GM18867 (cell line): ENCODE data around the gene ADAMTS6.
"Not testable (repeated sequence)": the region's sequence is repeated elsewhere in the genome, so short reads cannot be mapped to it uniquely, and the experiment has no call there.

Source experiments
- ATAC-seq: cut with Tn5 transposase; IDR thresholded peaks from one replicate; pipeline ENCODE4 v1.9.1; 2021; ENCODE audit warnings: mild to moderate bottlenecking, moderate library complexity; ENCODE audit not compliant: unreplicated experiment

The ADAMTS6 gene

GRCh38 chr5:65370505-65370904, 111.2 kb downstream of the ADAMTS6 start:
- not testable (repeated sequence) for ATAC-seq

GRCh38 chr5:65366655-65367054, 115.1 kb downstream of the ADAMTS6 start:
- ATAC-seq, result no peak

DNA sequence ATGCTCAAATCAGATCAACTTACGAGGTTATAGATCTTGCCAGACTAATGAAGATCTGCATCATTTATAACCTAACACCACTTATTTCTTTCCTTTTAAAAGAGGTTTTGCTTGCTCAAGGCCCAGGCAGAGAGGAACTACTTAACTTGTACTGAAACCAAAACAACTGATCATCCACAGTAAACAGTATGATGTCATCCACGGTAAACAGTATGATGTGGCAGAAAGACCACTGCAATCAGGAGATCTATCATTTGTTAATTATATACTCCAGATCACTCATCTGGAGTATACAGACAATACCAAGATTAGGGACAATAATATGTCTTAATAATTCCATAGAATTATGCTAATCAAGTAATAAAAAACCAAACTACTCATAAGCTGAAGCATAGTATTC, 116.8 kb downstream of the ADAMTS6 start:
- no peak for ATAC-seq

GRCh38 chr5:65363499-65363898, 118.2 kb downstream of the ADAMTS6 start:
- ATAC-seq, result no peak

DNA sequence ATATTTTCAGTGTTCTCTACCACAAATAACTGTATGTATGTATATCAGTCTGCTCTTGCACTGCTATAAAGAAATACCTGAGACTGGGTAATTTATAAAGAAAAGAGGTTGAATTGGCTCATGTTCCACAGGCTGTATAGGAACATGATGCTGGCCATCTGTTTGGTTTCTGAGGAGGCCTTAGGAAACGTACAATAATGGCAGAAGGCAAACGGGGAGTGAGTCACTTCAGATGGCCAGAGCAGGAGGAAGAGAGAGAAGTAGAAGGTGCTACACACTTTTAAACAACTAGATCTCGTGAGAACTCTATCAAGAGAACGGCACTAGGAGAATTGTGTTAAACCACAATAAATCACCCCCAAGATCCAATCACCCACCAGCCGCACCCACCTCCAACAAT, 121.7 kb downstream of the ADAMTS6 start:
- no peak for ATAC-seq

GRCh38 chr5:65359569-65359968, 122.2 kb downstream of the ADAMTS6 start:
- no peak for ATAC-seq

GRCh38 chr5:65356274-65356673, 125.4 kb downstream of the ADAMTS6 start:
- no peak for ATAC-seq

DNA sequence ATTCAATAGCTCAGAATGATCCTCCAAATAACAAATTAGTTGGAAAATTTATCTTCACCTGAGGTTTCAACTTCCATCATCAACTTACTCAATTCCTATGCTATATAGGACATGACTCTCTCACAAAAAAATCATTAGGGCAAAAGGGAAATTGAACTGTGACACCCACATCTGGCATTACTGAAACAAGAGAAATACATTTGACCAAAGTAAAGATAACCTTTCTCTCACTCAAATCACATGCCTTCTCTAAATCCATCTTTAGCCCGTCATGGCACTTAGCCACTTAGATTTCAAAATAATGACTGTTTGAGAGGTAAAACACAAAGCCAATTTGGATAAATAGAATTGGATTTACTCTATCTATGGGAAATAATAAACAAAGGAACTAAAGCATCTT, 126.4 kb downstream of the ADAMTS6 start:
- ATAC-seq, result no peak

GRCh38 chr5:65341835-65342234, 139.9 kb downstream of the ADAMTS6 start:
- ATAC-seq, result no peak

DNA sequence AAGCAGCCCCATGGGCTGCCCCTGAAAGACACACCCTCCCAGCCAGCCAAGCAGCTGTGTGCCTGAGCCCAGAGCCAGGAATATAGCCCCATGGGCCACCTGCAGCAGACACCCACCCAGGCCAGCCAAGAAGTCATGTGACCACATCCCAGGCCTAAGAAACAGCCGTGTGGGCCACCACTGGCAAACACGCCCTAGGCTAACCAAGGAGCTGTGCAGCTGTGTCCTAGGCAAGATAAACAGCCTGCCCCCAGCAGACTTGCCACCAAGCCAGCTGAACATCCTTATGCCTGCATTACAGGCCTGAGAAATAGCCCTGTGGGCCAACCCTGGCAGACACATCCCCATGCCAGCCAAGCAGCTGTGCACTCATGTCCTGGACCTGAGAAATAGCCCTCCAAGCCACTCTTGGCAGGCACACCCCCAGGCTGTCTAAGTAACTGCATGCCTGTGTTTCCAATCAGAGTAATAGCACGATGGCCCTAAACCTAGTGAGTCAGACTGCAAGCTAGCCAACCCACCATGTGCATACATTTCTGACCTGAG, 143.0 kb downstream of the ADAMTS6 start:
- no peak for ATAC-seq

DNA sequence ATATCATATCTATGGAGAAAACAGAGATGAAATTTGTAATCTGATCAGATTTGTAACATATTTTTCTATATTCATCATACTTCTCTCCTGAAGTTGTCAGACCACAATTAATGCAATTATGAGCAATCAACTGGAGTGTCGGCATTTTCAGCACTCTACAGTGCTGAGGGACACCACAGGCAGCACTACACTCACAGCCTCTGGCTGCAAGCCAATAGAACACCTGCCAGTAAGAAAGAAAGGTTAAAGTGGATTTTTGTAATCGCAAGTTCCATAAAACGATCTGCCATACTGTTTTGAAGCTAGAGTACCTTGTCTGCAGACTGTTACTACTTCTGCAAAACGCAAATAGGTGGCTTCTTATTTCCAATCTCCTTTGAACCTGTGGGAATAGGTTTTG, 147.6 kb downstream of the ADAMTS6 start:
- ATAC-seq, result no peak

GRCh38 chr5:65332591-65332990, 149.1 kb downstream of the ADAMTS6 start:
- no peak for ATAC-seq

DNA sequence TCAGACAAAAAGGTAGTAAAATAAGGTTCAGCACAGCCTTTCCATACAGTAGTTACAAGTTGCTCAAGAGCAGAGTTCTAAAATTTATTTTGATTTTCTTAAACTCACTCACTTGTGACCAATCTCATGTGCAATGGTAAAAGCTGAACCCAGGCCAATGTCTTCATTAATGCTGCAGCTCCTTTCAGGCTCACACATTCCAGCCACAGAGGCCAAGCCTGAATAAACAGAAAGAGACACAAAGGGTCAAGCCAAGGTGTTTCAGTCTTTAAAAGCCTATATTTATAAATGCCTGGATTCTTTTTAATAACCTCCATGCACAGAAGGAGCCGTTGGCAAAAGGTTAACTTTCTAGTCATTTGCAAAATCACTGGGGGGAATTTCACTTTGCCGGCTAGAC, 152.5 kb downstream of the ADAMTS6 start:
- no peak for ATAC-seq

GRCh38 chr5:65327582-65327981, 154.1 kb downstream of the ADAMTS6 start:
- no peak for ATAC-seq

DNA sequence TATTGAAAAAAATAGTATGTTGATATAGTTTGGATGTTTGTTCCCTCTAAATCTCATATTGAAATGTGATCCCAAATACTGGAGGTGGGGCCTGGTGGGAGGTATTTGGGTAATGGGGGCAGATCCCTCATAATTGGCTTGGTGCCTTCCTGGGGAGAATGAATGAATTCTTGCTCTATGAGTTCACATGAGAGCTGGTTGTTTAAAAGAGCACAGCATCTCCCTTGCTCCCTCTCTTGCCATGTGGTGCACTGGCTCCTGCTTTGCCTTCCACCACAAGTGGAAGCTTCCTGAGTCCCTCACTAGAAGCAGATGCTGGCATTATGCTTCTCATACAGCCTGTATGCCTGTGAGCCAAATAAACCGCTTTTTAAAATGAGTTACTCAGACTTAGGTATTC, 154.8 kb downstream of the ADAMTS6 start:
- ATAC-seq, result no peak

DNA sequence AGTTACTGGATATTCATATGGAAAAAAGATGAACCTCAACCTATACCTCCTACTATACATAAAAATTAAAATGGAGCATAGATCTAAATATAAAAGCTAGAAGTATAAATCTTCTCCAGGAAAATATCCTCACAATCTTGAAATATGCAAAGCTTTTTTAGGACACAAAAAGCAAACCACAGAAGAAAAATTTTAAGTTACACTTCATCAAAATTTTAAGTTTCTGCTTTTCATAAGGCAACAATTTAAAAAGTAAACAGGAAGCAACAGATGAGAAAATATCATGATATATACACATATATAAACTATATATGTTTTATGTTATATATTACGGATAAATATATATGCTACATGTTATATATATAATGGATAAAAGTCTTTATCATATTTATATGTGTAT, 157.5 kb downstream of the ADAMTS6 start:
- ATAC-seq, result no peak

DNA sequence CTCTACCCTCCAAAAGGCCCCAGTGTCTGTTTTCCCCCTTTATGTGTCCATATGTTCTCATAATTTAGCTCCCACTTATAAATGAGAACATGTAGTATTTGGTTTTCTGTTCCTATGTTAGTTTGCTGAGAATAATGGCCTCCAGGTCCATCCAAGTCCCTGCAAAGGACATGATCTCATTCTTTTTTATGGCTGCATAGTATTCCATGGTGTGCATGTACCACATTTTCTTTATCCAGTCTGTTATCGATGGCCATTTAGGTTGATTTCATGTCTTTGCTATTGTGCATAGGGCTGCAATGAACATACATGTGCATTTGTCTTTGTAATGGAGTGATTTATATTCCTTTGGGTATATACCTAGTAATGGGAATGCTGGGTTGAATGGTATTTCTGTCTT, 161.0 kb downstream of the ADAMTS6 start:
- ATAC-seq, result not testable (repeated sequence)

DNA sequence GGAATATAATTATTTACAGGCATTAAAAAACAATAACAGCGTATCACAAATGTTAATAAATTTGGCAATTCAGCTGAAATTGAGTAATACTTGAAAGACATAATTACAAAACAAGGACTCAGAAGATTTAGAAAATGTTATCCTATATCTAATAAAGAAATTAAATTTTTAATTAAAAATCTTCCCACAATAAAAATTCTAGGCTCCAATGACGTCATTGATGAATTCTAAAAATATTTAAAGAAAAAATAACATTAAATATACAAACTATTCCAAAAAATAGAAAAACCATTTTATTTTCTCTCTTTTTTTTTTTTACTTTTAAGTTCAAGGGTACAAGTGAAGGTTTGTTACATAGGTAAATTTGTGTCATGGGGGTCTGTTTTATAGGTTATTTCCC, 161.5 kb downstream of the ADAMTS6 start:
- no peak for ATAC-seq

- no peak for ATAC-seq
These were observed 173.8 kb downstream of the ADAMTS6 start for GRCh38 chr5:65307931-65308330.

DNA sequence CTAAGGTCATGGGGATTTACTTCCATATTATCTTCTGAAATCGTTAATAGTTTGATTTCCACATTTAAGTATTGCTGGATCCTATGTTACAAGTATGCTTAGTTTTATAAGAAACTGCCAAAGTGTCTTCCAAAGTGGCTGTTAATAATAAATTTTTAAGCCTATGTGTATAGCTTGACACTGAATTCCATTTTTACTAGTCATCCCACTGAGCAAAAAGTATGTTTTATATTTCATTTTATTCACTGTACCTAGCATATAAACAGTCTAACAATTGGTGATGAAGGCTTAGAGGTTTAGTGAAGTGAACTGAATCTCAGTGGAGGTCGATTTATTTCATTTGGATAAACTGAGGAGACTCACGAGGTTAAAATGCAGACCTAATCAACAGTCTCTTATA, 174.6 kb downstream of the ADAMTS6 start:
- ATAC-seq, result no peak

DNA sequence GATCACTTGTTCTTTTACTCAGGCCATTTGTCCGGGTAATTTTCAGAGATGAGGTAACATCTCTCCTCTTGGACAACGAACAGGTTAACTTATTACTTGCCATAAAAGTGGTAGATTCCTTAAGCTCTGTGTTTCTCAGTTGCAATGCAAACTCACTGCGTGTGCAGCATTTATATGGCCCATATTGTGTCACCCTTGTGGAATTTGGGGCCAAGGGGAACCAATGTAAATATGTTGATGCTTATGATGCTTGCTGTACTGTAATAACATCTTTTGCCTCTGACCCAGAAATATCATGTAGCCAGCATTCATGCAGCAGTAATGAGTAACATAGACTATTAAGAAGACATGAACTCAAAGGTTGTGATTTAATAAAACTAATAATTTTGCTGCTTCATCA, 175.8 kb downstream of the ADAMTS6 start:
- ATAC-seq, result no peak

DNA sequence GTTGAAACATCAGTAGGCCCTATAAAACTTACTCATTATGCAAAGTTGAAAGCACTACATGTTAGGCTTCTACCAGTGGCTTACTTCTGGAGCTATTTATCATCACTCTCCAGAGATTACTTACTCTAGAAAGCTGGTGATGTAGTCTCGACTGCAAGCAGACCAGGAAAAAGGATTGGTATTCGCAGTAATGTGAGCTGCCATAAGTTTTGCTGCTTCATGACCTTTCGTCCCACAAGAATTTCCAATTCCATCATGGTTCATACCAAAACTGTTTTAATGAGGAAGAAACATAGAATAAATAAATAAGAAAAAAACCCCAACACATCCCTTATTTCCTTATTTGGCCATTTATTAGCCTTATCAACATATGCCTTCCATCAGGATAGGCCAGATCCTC, 181.9 kb downstream of the ADAMTS6 start:
- ATAC-seq, result no peak

GRCh38 chr5:65296067-65296466, 185.7 kb downstream of the ADAMTS6 start:
- no peak for ATAC-seq

DNA sequence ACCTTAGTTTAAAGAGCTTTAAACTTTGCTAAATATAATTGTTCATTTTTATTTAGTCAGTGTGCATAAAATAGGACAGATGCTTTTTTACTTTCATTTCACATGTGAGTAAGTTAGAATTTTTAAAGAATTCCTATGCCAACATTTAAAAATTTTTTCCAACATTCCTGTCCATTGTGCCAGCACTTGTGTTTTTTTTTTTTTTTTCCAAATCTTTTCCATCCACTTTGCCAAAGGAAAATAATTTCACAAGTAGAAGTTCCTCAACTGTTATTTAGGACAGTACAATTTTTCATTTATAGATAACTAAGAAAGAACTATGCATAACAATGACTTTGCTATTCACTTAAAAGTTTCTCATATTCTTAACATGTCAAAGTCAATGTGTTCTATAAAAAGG, 189.5 kb downstream of the ADAMTS6 start:
- ATAC-seq, result no peak
